Transverse colon (tissue), 4 donors: ENCODE measurements around the gene KCTD17. TPM values are rescaled to one million over a fixed set of nuclear protein-coding genes. Genes with fewer than 3 reads are reported as not detected.
A peak's percentile ranks its signal among the peaks of the same experiment; 100 is the strongest.

Source experiments
- DNase-seq: peaks from one replicate; pipeline ENCODE4 v3.0.0-alpha.2; 2019
- H3K27ac ChIP-seq, 4 donors: fragments of 200-600 bp; sonication (generic); 2 replicates each; pipeline ENCODE4 v1.5.1; 2016 to 2018; ENCODE audit warnings: inconsistent platforms in 4 of 4
- H3K27me3 ChIP-seq: fragments of 200-600 bp; sonication (generic); 2 replicates; pipeline ENCODE4 v1.5.1; 2017; ENCODE audit warnings: inconsistent platforms
- H3K36me3 ChIP-seq, 4 donors: fragments of 200-600 bp; sonication (generic); 2 replicates each; pipeline ENCODE4 v1.5.1; 2017 to 2019; ENCODE audit warnings: inconsistent platforms in 4 of 4
- H3K4me1 ChIP-seq, 4 donors: fragments of 200-600 bp; sonication (generic); 2 replicates each; pipeline ENCODE4 v1.5.1; 2017 to 2020; ENCODE audit warnings: inconsistent platforms in 4 of 4
- H3K4me3 ChIP-seq, 4 donors: fragments of 200-600 bp; sonication (generic); 1 replicate in 1 of 4; 2 replicates in 3 of 4; pipeline versions ENCODE4 v1.5.1 to v1.6.1; 2017 to 2019; ENCODE audit warnings: inconsistent platforms in 4 of 4
- H3K9me3 ChIP-seq, 2 donors: fragments of 200-600 bp; sonication (generic); 2 replicates each; pipeline ENCODE4 v1.5.1; 2017 to 2019; ENCODE audit warnings: inconsistent platforms in 2 of 2
- EP300 ChIP-seq: sonication (generic); formaldehyde crosslinking; IDR thresholded peaks from one replicate; pipeline ENCODE4 v1.6.1; 2017; ENCODE audit warnings: antibody characterized with exemption, low read depth
- POLR2A ChIP-seq: fragments of 450-650 bp; IDR thresholded peaks from one replicate; pipeline ENCODE4 v1.6.1; 2016; ENCODE audit warnings: antibody characterized with exemption, mild to moderate bottlenecking, moderate library complexity
- POLR2AphosphoS5 ChIP-seq, 3 donors: sonication (generic); formaldehyde crosslinking; IDR thresholded peaks; one replicate each; pipeline ENCODE4 v1.6.1; 2016; ENCODE audit warnings: antibody characterized with exemption in 3 of 3
- WGBS, 2 donors: methylation state at CpG; one replicate each; pipeline ENCODE4 v1.1.5; 2018; ENCODE audit warnings: low coverage in 1 of 2; 5-methylcytosine and 5-hydroxymethylcytosine counted together
- in situ Hi-C, 4 donors: fragments of 200-750 bp; cut with MboI; loops; one replicate each; pipeline versions ENCODE4 v1.15.0 to v1.15.1; 2017; ENCODE audit warnings: low sequenced_read_pairs in 3 of 4, low pct_ligation_motif_present in 1 of 4, low pct_unique_long_range_greater_than_20kb in 1 of 4
- intact Hi-C: fragments of 100-400 bp; cut with DNase I; formaldehyde crosslinking; loops from one replicate; pipeline ENCODE4 v1.15.1; 2023; ENCODE audit warnings: low total_unique reads
- total RNA-seq, 4 donors: library from RNA; depleted of rRNA; stranded (reverse); fragments of >200 nt; gene quantifications; one replicate each; pipeline ENCODE4 v1.1.0, GENCODE V29; 2016
- TF ChIP-seq, protein P1 (sequence below), 5 experiments: fragments of 200-600 bp in 3 of 5; fragments of 450-650 bp in 2 of 5; sonication (generic) in 3 of 5; IDR thresholded peaks; 1 replicate in 2 of 5; 2 replicates in 3 of 5; pipeline ENCODE4 v1.5.1; 2016 to 2017; ENCODE audit warnings: antibody characterized with exemption in 5 of 5, inconsistent platforms in 3 of 5, mild to moderate bottlenecking in 2 of 5, moderate library complexity in 1 of 5

KCTD17 gene
- total RNA-seq, 4 donors from 2014 or later: 11.2 to 61.3 (median 35.1) TPM

DNA sequence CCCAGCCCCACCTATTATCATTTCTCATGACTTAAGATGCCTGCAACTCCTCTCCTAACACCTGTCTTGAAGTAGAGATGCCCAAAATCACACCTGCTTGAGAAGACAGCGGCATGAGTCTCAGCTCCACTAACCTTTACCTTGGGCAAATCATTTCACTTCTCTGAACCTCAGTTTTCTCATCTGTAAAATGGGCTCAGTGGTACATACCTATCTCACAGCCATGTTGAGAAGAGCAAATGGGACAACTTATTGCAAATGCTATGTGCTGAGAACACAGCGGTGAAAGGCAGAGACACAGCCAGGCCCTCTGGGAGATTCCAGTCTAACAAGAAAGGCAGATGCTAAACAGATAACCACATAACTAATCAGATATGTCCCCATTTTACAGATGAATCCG is 40.1 kb upstream of the KCTD17 start:
- peak overlapping the region; percentile 92 to 99 (median 99) for H3K27ac ChIP-seq
- no peaks in the 10 kb centered on the region for H3K27me3 ChIP-seq
- no peaks in the 10 kb centered on the region for H3K9me3 ChIP-seq
- no peak overlapping the region for H3K4me3 ChIP-seq
- H3K36me3 ChIP-seq: no peaks in the 10 kb centered on the region
- H3K4me1 ChIP-seq: peaks cover 12 to 50% (median 40%) of the 10 kb centered on the region in 4 donors
- whole genome bisulfite sequencing, 2 donors: 96% methylated on average over 3 of the region's 3 CpGs; no CpG with 5 or more reads in 1 of the 2 donors
- in situ Hi-C loops (no loop called here), intact Hi-C loops (no loop called here)
- no peak for DNase-seq
- TF ChIP-seq, protein P1, sequence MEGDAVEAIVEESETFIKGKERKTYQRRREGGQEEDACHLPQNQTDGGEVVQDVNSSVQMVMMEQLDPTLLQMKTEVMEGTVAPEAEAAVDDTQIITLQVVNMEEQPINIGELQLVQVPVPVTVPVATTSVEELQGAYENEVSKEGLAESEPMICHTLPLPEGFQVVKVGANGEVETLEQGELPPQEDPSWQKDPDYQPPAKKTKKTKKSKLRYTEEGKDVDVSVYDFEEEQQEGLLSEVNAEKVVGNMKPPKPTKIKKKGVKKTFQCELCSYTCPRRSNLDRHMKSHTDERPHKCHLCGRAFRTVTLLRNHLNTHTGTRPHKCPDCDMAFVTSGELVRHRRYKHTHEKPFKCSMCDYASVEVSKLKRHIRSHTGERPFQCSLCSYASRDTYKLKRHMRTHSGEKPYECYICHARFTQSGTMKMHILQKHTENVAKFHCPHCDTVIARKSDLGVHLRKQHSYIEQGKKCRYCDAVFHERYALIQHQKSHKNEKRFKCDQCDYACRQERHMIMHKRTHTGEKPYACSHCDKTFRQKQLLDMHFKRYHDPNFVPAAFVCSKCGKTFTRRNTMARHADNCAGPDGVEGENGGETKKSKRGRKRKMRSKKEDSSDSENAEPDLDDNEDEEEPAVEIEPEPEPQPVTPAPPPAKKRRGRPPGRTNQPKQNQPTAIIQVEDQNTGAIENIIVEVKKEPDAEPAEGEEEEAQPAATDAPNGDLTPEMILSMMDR (IDR thresholded peaks at IDR 0.05): no peak
- no peak for TF ChIP-seq EP300
- TF ChIP-seq POLR2AphosphoS5 (IDR thresholded peaks at IDR 0.05): no peak
- no peak for TF ChIP-seq POLR2A

DNA sequence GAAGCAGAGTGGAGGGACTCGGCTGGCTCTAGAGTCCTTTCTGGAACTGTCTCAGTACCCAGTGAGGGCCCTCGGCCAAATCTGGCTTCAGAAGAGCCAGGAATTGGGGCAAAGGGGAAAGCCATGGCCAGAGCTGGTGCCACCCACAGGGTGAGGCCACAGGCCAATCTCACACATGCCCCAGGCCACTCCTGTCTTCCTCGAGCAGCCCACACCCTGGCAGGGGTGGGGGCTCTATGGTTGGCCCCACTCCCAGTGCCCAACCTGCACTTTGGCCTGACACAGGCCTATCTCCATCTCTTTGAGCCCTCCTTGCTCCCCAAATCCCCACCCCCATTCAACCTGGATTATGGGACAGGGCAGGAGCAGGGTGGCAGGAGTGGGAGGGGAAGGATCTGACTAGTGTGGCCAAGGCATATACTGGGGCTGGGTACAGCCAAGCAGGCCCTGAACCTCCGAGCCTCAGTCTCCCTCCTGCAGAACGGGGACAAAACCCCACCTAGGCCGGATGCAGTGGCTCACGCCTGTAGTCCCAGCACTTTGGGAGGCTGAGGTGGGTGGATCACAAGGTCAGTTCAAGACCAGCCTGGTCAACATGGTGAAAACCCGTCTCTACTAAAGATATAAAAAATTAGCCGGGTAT is 39.2 kb upstream of the KCTD17 start:
- TF ChIP-seq POLR2A (peak; percentile 54), EP300 (peak; percentile 41), POLR2AphosphoS5 (IDR thresholded peaks at IDR 0.05) (peak in 2 of 3 donors; percentile 41 to 79)
- TF ChIP-seq, protein P1 (IDR thresholded peaks at IDR 0.05): no peak
- Histone ChIP-seq H3K4me3 (no peak overlapping the region), H3K9me3 (no peaks in the 10 kb centered on the region), H3K27me3 (no peaks in the 10 kb centered on the region), H3K36me3 (no peaks in the 10 kb centered on the region), H3K27ac (peak overlapping the region; percentile 92 to 99 (median 99)), H3K4me1 (peaks cover 21 to 59% (median 49%) of the 10 kb centered on the region in 4 donors)
- DNase-seq: peak; percentile 90
- intact Hi-C loops (no loop called here), in situ Hi-C loops (no loop called here)
- WGBS, 2 donors: 42% methylated on average over 9 of the region's 9 CpGs; no CpG with 5 or more reads in 1 of the 2 donors

DNA sequence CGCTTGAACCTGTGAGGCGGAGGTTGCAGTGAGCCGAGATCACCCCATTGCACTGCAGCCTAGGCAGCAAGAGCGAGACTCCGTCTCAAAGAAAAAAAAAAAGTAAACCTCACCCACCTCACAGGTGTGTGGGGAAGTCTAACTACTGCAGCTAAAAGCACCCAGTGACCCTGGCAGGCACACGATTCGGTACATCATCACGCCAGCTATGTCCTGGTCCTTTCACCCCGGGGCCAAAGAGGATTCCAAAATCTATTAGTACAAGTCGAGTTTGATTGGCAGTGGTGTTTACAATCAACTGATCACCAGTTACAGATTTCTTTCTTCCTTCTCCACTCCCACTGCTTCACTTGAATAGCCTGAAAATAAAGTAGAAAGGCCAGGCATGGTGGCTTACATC is 38.6 kb upstream of the KCTD17 start:
- H3K36me3 ChIP-seq: no peaks in the 10 kb centered on the region
- 40 to 67% methylated on average over 2 to 10 of the region's 10 CpGs for WGBS, 2 donors
- no peaks in the 10 kb centered on the region for H3K27me3 ChIP-seq
- peak overlapping the region; percentile 92 to 99 (median 99) for H3K27ac ChIP-seq
- TF ChIP-seq POLR2AphosphoS5 (IDR thresholded peaks at IDR 0.05) (no peak), POLR2A (no peak), EP300 (no peak)
- TF ChIP-seq, protein P1 (IDR thresholded peaks at IDR 0.05): no peak
- H3K4me1 ChIP-seq: peaks cover 26 to 65% (median 55%) of the 10 kb centered on the region in 4 donors
- intact Hi-C loops: no loop called here
- in situ Hi-C loops: no loop called here
- DNase-seq: peak; percentile 13
- no peak overlapping the region for H3K4me3 ChIP-seq
- H3K9me3 ChIP-seq: no peaks in the 10 kb centered on the region

- Histone ChIP-seq H3K27me3 (no peaks in the 10 kb centered on the region), H3K4me3 (no peak overlapping the region), H3K9me3 (no peaks in the 10 kb centered on the region), H3K36me3 (no peaks in the 10 kb centered on the region), H3K27ac (peak overlapping the region; percentile 92 to 99 (median 99)), H3K4me1 (peaks cover 26 to 72% (median 62%) of the 10 kb centered on the region in 4 donors)
- intact Hi-C loops: no loop called here
- no peak for DNase-seq
- TF ChIP-seq EP300: no peak
- TF ChIP-seq, protein P1 (IDR thresholded peaks at IDR 0.05): no peak
- 0 to 75% methylated on average over 1 to 4 of the region's 4 CpGs for WGBS, 2 donors
- in situ Hi-C loops: no loop called here
These were observed 37.1 kb upstream of the KCTD17 start for GRCh38 chr22:37014415-37014806.
